HT1080 (cell line): Measurements from ENCODE around the gene TMEM236. TPM values are rescaled to one million over a fixed set of nuclear protein-coding genes. Genes with fewer than 3 reads are reported as not detected.
A peak's percentile ranks its signal among the peaks of the same experiment; 100 is the strongest.

Experiments
- DNase-seq: peaks from one replicate; pipeline ENCODE4 v3.0.0-alpha.2; 2015; ENCODE audit warnings: low read depth
- small RNA-seq: library from RNA; depleted of rRNA; stranded (forward); fragments of <200 nt; gene quantifications from one replicate; pipeline ENCODE3, GENCODE V24; 2014
- total RNA-seq: library from RNA; depleted of rRNA; stranded (reverse); fragments of >200 nt; shearing (Covaris generic); gene quantifications from 2 replicates; pipeline ENCODE4 v1.2.3, GENCODE V29; 2014; rRNA removed

TMEM236 gene
- total RNA-seq, 1 experiment from 2014 or later, result 0.02 TPM

DNA sequence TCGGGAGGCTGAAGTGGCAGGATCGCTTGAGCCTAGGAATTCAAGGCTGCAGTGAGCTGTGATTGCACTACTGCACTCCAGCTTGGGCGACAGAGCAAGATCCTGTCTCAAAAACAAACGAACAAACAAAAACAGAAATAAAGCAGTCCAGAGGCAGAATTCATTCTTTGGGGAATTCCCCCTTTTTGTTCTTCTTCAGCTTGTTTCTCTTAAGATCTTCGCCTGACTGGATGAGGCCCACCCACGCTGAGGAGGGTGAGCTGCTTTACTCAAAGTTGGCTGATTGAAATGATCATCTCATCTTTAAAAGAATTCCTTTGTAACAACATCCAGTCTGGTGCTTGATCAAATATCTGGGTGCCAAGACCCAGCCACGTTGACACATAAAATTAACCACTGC is 67.8 kb downstream of the TMEM236 start:
- no peak for DNase-seq

DNA sequence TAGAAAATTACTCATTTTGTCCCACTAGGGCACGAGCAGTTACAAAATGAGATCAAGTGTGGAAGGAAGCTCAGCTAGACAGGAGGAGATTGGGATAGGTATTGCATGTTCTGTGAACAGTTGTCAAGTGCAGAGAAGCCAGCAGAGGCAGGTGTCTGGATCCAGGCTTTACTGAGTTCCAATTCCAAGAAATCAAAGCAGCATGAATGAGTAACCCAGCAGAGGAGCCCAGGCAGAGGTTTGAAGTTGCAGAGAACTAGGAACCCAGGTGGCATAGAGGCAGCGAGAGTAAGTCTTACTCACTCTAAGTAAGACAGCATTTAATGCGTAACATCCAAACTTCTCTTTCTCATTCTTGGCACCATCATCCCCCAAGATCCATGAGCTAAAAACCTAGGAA is 68.9 kb downstream of the TMEM236 start:
- DNase-seq, result no peak

DNA sequence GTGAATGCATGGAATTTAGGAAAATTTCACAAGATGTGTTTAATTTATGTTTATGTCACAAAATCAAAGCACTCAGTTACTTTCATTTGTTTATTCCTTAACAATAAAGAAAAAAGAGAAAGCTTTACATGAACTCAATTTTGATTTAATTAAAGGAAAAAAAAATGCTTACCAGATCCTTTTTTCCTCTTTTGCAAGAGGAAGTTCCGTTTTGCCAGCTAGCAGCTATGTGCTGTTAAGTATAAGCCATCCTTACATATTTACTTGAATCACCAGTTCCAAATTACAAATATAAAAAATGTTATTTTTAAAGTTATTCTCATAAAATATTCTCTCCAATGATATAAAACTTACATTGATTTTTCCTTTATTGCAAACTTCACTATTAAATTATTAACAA is 69.9 kb downstream of the TMEM236 start:
- no peak for DNase-seq

DNA sequence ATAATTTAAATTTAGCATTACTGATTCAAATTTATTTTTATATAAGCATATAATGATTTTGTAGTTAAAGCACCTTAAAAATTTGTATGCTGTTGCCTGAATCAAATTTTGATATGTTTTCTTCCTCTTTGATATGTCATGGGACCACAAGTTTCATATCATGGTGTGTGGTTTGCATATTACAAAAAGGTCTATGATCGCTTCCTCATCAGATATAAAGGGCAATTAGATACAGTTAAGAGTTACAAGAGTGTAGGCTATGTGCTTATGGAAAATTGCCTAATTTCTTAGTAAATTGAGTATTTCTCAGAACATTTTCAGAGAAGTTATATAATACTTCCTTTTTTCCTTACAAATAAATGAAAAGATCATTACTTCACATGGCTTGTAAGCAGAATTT is 79.3 kb downstream of the TMEM236 start:
- no peak for DNase-seq

DNA sequence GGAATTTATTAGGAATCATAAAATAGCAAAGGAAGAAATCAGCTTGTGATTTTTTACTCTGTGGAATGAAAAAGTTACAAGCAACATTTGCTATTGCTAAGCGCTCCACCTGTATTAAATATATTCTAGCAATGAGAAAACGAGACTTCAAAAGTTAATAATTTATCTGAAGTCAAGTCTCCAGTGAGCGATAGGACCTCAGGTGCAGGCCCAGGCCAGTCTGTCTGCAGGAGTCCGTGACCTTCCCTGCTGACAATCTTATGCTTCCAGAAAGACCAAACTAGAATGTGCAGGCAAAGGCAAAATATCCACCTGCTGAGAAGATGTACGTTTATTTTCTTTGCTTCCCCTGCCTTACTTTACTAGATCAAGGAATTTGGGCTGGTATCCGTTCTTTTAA is 79.9 kb downstream of the TMEM236 start:
- no peak for DNase-seq

DNA sequence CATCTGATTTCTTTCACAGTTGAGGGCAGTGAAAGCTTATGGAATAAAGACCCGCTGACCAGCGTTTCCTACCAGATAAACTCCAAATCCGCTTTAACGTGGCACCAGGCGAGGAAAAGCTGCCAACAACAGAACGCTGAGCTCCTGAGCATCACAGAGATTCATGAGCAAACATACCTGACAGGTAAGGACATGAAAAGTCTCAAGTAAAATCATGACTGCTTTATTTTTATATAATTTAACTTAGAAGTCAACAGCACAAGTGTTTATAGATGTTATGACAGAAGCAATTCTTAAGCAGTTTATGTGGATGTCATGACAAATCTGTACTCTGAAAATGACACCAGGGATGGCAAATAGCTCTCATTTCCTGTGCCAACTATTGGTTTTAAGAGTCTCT is 81.7 kb downstream of the TMEM236 start:
- DNase-seq, result no peak

DNA sequence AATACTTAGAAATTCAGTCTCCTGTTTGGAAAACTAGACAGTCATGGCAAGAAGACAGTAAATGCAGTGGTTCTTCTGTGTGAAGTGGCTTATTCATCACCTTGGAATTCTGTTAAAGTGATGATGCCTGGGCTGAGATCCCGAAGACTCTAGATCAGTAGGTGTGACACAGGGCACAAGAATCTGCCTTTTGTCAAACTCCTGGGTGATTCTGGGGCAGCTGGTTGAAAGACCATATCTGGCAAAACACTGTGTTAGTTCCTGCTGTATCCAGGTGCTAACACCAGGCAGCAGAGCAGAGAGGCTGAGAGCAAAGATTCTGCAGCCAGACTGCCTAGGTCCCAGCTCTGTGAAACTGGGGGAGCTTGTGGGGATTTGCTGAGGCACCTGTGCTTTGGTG is 83.7 kb downstream of the TMEM236 start:
- peak; percentile 96 for DNase-seq

DNA sequence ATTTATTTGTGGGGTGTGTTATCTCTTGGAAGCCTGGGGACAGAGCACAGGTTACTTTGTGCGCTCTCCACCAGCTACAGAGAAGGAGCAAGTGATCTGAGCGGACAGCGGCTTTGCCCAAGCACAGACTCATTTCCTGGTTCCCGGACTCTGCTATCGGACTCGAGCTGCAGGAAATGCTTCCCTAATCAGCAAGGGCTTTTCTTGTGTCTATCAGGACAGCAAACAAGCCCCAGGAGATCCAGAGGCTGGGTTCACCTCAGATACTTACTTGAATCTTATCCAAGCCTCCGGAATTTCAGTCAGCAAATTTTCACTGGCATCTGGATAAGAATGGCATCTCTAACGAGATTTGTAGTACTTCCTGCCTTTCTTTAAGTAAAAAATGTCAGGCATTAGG is 84.9 kb downstream of the TMEM236 start:
- peak; percentile 69 for DNase-seq

DNA sequence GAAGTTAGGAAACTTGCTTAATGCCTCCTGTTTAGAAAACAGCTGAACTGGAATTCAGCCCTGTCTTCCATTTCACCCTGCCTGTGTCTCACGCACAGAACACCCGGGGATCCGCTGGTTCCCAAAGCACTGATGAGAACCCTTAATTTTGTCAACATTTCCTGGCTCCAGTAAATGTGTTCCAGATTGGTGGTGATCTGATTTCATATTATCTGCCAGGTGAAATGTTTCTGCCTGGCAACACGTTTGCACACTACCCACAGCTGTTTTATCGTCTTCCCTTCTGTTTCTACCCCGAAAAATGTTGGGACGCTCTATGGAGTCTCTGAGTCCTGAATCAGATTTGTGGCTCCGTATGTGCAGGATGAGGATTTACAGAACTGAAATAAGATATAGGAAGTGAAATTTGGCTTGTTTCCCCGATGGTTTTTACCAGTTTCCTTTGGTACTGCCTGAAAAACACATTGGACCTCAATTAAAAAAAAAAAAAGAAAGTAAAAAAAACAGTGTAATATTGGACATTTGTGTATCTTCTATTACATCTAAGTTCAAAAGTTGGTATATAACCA is 86.2 kb downstream of the TMEM236 start:
- DNase-seq, result no peak

DNA sequence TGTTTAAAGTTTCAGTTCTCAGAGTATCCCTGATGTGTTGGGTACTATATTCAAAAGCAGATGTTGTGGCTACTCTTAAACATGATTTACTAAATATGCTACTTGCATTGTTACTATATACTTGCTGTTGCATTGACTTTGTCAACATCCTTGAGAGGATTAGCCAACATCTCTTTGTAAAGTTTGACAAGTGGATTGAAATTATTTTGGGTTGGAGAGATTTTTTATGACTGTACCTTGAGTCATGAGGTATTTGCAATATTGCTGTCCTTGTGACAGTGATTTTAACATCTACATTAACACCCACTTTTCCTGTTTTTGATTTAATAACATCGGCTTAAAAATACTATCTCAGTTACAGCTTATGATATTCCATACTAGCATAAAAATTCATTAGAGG is 89.0 kb downstream of the TMEM236 start:
- peak; percentile 47 for DNase-seq

DNA sequence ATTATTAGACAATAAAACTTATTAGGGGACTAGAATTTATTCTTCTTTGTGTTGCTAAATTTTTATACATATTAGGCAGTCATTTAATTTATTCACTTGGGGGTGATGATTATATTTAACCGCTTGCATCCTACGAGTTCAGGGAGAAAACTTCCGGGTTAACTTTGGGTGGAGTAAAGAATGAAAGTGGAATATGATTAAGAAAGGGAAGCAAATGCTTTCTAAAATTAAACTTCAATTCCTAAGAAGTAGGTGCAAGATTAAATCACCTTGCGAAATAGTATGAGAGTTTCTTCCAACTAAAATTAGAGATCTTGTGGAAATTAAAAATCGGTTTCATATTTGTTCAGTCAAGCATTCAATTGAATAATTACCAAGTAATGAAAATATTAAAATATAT is 90.6 kb downstream of the TMEM236 start:
- DNase-seq, result no peak

DNA sequence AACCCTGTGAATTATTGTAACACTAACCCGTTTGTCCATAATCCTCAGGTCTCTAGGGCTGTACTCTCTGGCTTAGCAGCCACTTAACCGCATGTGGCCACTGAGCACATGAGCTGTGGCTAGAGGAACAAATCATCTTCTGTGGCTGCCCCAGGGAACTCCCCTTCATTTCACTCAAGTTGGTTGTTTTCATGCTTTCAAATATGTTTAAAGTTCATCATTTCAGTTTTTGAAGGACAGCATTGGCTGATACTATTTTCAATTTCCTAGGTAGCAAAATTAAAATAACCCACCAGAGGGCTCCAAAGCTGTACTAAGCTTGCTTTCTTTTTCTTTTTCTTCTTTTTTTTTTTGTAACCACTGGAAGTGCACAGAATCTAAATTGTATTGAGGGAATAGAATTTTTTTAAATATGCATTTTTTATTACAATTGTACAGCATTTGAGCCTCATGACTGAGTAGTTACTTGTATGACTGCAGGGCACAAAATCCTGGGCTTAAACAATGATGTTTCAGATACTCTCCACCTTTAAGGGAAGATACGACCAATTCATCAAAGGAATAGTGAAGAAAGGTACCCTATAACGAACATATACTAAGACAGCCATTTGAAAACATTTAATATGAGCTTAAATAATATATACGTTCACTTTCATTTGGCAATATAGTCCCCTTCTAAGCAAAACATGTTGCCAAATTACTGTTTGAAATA is 95.7 kb downstream of the TMEM236 start:
- peak; percentile 34 for DNase-seq

DNA sequence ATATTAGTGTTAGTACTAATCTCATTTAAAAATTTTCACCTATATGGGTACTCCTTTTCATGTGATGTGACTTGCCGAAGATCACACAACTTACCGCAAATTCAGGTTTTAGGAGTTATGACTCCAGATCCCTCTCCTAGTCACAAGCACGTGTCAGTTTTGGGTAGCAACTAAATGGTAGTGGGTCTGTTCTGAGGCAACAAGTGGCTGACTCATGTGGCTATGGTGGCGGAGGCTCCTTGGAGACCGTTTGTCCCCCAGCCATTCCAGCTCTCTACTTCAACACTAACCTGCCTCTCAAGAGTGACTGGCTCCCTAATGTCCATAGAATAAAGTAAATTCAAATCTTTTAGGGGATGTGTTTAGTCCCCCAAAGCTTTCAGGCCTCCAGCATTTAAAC is 96.6 kb downstream of the TMEM236 start:
- no peak for DNase-seq

Small RNAs within 50 kb of the gene (small RNA-seq; reads per million reads assigned to genes)
- not detected for gene MIR511

Other genes with a start within 250 kb of the TMEM236 start
- 30.2 and 37.5 TPM in 2 replicates for gene HACD1, start 134.8 kb upstream of the TMEM236 start, total RNA-seq
- 12.0 and 14.8 TPM in 2 replicates for gene STAM, start 108.0 kb upstream of the TMEM236 start, total RNA-seq
- 0.03 TPM in 1 of 2 replicates, not detected in the other for gene MRC1, start 57.1 kb downstream of the TMEM236 start, total RNA-seq
- gene SLC39A12, start 199.7 kb downstream of the TMEM236 start, total RNA-seq, result not detected in 2 replicates